DOHH2 (cell line): ENCODE measurements around the gene ALDH1A3.

ENCODE experiments used
- CTCF ChIP-seq: fragments of 200-600 bp; sonication (generic); IDR thresholded peaks from one replicate; pipeline ENCODE4 v1.5.1; 2014; ENCODE audit warnings: antibody characterized with exemption, mild to moderate bottlenecking, low read depth, low read length; ENCODE audit not compliant: poor library complexity, severe bottlenecking
- EZH2phosphoT487 ChIP-seq: fragments of 200-600 bp; sonication (generic); IDR thresholded peaks from 2 replicates; pipeline ENCODE4 v1.6.1; 2017; ENCODE audit warnings: borderline replicate concordance, mild to moderate bottlenecking, antibody characterized with exemption, low read length, moderate library complexity, mixed read lengths

- TF ChIP-seq CTCF: no peak
- TF ChIP-seq EZH2phosphoT487: no peak
These were observed 13.8 kb downstream of the ALDH1A3 start for GRCh38 chr15:100893261-100893963.
